Lung (tissue), 12 donors: ENCODE data around the gene CNST. TPM values are rescaled to one million over a fixed set of nuclear protein-coding genes. Genes with fewer than 3 reads are reported as not detected.

Experiments
- ATAC-seq: fragments of 200-7000 bp; cut with Tn5 transposase; one replicate; pipeline ENCODE4 v1.9.1; 2020; ENCODE audit warnings: moderate number of reproducible peaks; ENCODE audit not compliant: insufficient read depth, low FRiP score
- DNase-seq, 3 donors: peaks; one replicate each; pipeline ENCODE4 v3.0.0-alpha.2; 2013 to 2017
- H3K27ac ChIP-seq, 2 donors: one replicate each; pipeline ENCODE4 v1.5.1; 2013; ENCODE audit warnings: mild to moderate bottlenecking in 2 of 2, moderate library complexity in 2 of 2, control low read depth in 1 of 2, inconsistent platforms in 1 of 2, low read depth in 1 of 2, low read length in 1 of 2
- H3K27me3 ChIP-seq, 3 donors: one replicate each; pipeline ENCODE4 v1.5.1; 2013; ENCODE audit warnings: low read length in 2 of 3; ENCODE audit not compliant: control insufficient read depth in 3 of 3, insufficient read depth in 3 of 3
- H3K36me3 ChIP-seq, 4 donors: one replicate each; pipeline ENCODE4 v1.5.1; 2013; ENCODE audit warnings: low read length in 4 of 4, mild to moderate bottlenecking in 1 of 4, moderate library complexity in 1 of 4; ENCODE audit not compliant: control insufficient read depth in 4 of 4, insufficient read depth in 4 of 4
- H3K4me1 ChIP-seq, 5 donors: one replicate each; pipeline ENCODE4 v1.5.1; 2013; ENCODE audit warnings: low read length in 5 of 5, mild to moderate bottlenecking in 2 of 5, moderate library complexity in 1 of 5; ENCODE audit not compliant: control insufficient read depth in 5 of 5, insufficient read depth in 5 of 5
- H3K4me3 ChIP-seq: one replicate; pipeline ENCODE4 v1.5.1; 2013; ENCODE audit warnings: mild to moderate bottlenecking, control low read depth, moderate library complexity
- H3K9ac ChIP-seq, 2 donors: one replicate each; pipeline ENCODE4 v1.5.1; 2013; ENCODE audit warnings: low read length in 2 of 2, control low read depth in 1 of 2; ENCODE audit not compliant: insufficient read depth in 1 of 2
- H3K9me3 ChIP-seq, 4 donors: one replicate each; pipeline ENCODE4 v1.5.1; 2013; ENCODE audit warnings: low read length in 3 of 4, mild to moderate bottlenecking in 1 of 4, moderate library complexity in 1 of 4; ENCODE audit not compliant: control insufficient read depth in 4 of 4, insufficient read depth in 3 of 4
- CTCF ChIP-seq: IDR thresholded peaks from 2 replicates; pipeline ENCODE4 v1.5.1; 2012; ENCODE audit warnings: mild to moderate bottlenecking; ENCODE audit errors: control extremely low read depth, extremely low read depth
- WGBS, 2 donors: extraction: QIAGEN DNeasy Blood & Tissue Kit; methylation state at CpG; one replicate each; pipeline ENCODE4 v1.1.7; 2013; 5-methylcytosine and 5-hydroxymethylcytosine counted together
- polyA plus RNA-seq, 2 donors: library from polyadenylated mRNA; stranded (reverse); fragments of 200-250 nt; gene quantifications; one replicate each; pipeline ENCODE4 v1.2.1, GENCODE V29; 2013
- total RNA-seq, 2 donors: library from RNA; depleted of rRNA in 1 of 2; stranded (reverse); fragments of >200 nt in 1 of 2; gene quantifications; one replicate each; pipeline ENCODE4 v1.2.1, GENCODE V29; 2014 to 2021
- donor health status: control.
- donor health status: control.
- donor health status: Bipolar disorder and iron deficiency.
- donor health status: healthy.
- donor health status: DM: yes; HTN: yes; CAD: no.

The CNST gene
- total and polyA plus RNA-seq, 4 donors = 6.1 to 37.3 (median 17.2) TPM

DNA sequence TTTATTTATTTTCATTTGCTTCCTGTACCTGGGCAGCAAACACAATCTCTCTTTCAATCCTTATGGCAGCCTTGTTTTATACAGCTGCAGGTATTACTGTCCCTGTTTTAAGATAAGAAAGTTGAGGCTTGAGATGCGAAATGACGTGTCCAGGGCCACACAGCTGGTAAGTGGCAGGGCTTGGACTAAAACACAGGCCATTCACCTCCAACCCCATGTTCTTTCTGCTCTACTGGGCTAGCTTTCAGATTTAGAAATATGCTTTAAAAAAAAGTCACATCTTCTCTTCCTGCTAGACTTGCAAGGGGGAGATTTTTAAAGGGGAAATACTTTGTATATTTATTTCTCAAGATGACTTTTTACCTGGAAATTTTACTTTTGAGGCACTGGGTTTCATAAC is 62.8 kb downstream of the CNST start:
- H3K4me1 ChIP-seq = peaks cover 0 to 2% (median 0%) of the 10 kb centered on the region in 5 donors
- H3K9me3 ChIP-seq = peaks cover 0 to 1% (median 0%) of the 10 kb centered on the region in 4 donors
- no peak for TF ChIP-seq CTCF
- ATAC-seq (no peak), DNase-seq (no peak)
- H3K27me3 ChIP-seq = no peaks in the 10 kb centered on the region
- H3K4me3 ChIP-seq = no peak overlapping the region
- H3K36me3 ChIP-seq = peaks cover 0 to 21% (median 2%) of the 10 kb centered on the region in 4 donors
- H3K27ac ChIP-seq = no peak overlapping the region
- 95 to 97% methylated on average over 2 of the region's 2 CpGs for WGBS, 2 donors
- H3K9ac ChIP-seq = no peak overlapping the region

GRCh38 chr1:246629976-246630375 is 63.7 kb downstream of the CNST start:
- no peak for ATAC-seq
- Histone ChIP-seq H3K4me3 (no peak overlapping the region), H3K4me1 (peaks cover 0 to 2% (median 0%) of the 10 kb centered on the region in 5 donors), H3K27ac (no peak overlapping the region), H3K27me3 (no peaks in the 10 kb centered on the region), H3K9ac (no peak overlapping the region), H3K36me3 (peaks cover 0 to 16% (median 4%) of the 10 kb centered on the region in 4 donors), H3K9me3 (peaks cover 0 to 1% (median 0%) of the 10 kb centered on the region in 4 donors)
- WGBS, 2 donors = 84 to 91% methylated on average over 5 of the region's 5 CpGs
- TF ChIP-seq CTCF = no peak
- DNase-seq = no peak

DNA sequence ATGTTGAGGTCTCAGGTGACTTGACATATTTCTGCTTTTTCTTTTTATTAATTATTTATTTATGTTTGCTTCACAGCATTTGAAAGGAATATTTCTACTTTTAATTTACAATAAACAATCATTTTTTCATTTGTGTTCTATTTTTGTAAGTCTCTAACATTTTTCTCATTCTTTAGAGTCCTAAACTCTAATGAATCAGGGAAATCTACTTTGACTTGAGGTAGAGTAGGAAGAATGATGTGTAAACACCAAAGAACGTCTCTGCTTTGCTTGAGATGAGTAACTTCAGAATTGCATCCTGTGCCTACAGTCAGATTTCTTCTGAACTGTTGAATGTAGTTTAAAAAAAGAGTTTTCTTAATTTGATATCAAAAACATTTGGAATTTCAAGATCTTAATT is 65.2 kb downstream of the CNST start:
- no peak overlapping the region for H3K9ac ChIP-seq
- ATAC-seq (no peak), DNase-seq (no peak)
- TF ChIP-seq CTCF = no peak
- H3K9me3 ChIP-seq = peaks cover 0 to 1% (median 0%) of the 10 kb centered on the region in 4 donors
- peaks cover 0 to 12% (median 4%) of the 10 kb centered on the region in 4 donors for H3K36me3 ChIP-seq
- WGBS, 2 donors = 41 to 54% methylated on average over 1 of the region's 1 CpG
- H3K4me3 ChIP-seq = no peak overlapping the region
- no peaks in the 10 kb centered on the region for H3K27me3 ChIP-seq
- no peak overlapping the region for H3K27ac ChIP-seq
- peaks cover 0 to 2% (median 0%) of the 10 kb centered on the region in 5 donors for H3K4me1 ChIP-seq
